Stimulated activated CD4-positive, alpha-beta T cell treated with anti-CD3 and anti-CD28 coated beads, Interleukin-12 subunit alpha, Interleukin-12 subunit beta, amount 100 ng/mL, for 24 hours (primary cell): ENCODE measurements around the gene EPHA7.

Experiments used
- DNase-seq, 2 experiments: peaks; one replicate each; pipeline ENCODE4 v3.0.0-alpha.2; 2020; ENCODE audit warnings: low read depth in 2 of 2

Gene EPHA7

DNA sequence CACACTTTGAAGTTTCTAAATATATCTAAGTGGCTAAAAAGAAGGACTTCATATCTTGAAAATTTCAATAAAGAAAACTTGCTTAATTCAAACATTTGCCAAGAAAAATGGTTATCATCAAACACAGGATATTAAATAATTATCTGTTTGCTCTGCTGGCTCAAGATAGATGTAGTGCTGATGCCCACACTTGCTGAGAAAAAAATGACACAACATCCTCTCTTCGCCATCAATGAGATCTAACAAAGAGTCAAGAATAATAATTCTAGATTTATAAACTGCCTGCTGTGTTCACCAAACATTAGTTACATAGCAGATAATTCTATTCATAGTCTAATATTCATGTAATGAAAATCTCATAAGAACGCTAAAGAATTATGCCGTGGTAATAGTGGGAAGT, 93.6 kb downstream of the EPHA7 start:
- no peak for DNase-seq

DNA sequence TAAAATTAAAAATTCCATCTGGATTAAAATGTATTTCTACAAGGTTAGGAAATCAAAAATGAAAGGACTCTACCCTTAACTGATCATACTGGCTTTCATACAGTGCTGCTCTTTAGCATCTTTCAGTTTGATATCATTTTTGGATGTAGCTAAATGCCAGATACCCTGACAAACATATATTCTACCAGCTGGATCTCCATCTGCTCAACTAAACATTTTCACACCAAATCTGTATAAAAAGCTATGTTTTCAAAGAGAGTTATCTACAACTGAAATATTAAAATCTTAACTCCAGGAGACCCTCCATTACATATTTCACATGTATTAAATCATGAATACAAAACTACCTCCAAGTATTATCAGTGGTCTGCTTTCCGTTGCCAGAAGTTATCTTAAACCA, 95.7 kb downstream of the EPHA7 start:
- DNase-seq: no peak

DNA sequence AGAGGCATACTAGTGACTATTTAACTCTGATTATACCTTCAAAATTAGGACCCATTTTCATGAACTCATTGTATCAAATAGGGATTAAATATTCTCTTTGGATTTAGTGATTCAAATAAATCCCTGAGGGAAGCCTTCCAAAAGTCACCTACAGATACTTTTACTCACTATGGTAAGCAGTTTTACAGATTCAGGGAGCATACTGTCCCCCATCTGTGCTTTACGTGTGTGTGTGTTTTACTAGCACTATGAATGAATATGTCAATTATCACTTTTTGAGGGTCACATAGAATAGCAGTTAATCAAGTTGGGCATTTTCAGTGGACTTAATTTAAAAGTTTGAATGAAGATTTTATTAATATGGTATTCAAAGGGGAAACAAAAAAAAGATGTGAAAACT, 96.7 kb downstream of the EPHA7 start:
- DNase-seq: no peak

DNA sequence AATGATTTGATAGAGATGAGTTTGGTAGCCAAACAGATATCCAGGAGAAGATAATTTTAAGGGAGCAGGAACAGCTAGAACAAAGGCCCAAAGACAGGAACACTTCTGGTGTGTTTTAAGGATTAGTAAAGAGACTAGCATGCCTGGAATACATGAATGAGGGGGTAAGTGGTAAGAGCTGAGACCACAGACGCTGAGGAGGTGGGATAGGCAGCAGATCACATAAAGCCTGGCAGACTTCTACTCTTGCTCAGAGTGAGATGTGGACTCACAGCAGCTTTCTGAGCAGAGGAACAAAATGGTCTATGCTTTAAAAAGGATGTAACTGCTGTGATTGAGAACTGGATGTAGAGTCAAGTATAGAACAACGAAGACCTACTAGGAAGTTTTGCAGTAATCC, 100.1 kb downstream of the EPHA7 start:
- no peak for DNase-seq

GRCh38 chr6:93318121-93318520, 101.2 kb downstream of the EPHA7 start:
- DNase-seq: no peak

- no peak for DNase-seq
Measured at GRCh38 chr6:93317592-93317991, 101.8 kb downstream of the EPHA7 start.

DNA sequence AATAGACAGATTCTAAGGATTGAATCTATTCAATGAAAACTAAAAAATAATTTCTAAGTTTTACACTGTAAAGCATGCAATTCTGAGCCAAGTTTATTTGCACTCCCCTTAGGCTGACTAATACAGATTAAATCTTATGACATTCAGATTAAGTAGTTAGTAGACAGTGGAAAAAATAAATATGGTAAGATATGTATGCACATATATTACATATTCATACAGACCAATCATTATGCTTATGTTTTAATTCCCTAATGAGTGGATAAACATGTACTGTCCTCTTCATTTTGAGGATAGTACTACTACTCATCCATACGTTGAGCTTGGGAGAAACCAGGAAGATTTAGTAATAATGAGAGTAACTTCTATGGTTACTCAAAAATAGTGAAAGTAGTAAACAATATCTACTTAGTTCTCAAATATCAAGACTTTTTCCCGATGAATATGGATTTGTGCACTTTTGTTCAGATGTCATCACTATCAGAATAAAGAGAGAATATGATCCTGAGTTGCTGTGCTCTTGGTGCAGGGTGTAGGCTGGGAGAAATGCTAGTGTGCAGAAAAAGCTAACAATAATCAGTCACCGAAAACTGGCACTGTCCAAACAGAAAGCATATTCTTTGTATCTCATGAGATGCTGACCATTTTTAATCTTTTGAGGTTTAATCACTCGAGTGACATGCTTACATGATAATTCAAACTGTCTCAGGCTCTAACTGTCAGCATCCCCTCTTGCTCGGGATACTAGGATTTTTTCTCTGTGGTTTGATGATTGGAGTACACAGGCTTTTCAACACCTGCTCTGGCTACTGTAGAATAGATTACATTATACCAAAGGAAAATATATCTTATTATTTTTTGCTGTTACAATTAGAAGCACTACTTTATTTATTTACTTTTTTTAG, 111.6 kb downstream of the EPHA7 start:
- DNase-seq: no peak

- no peak for DNase-seq
Measured at GRCh38 chr6:93305088-93305487, 114.3 kb downstream of the EPHA7 start.

DNA sequence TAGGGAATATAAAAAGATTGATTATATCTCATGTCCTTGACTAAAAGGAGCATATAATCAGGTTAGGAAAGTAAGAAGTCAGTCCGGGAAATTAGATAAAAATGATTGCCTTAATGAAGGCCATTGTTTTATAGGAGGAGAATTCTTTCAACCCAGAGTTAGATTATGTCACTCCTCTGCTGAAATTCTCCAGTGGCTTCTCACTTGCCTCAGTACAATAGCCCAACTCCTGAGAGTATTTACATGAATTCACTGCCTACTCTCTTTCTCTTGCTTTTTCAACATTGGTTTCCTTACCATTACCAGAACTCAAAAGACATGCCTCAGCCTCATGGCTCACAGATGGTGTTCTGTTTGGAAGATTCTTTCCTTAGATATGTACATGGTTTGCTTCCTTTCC, 114.9 kb downstream of the EPHA7 start:
- no peak for DNase-seq

GRCh38 chr6:93300661-93301060, 118.7 kb downstream of the EPHA7 start:
- DNase-seq: no peak

DNA sequence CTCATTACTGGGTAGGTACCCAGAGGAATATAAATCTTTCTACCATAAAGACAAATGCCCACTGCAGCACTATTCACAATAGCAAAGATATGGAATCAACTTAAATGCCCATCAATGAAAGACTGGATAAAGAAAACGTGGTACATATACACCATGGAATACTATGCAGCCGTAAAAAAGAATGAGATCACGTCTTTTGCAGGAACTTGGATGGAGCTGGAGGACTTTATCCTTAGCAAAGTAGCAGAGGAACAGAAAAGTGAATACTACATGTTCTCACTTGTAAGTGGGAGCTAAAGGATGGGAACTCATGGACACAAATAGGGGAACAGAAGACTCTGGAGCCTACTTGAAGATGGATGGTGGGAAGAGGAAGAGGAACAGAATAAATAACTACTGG, 119.7 kb downstream of the EPHA7 start:
- no peak for DNase-seq

GRCh38 chr6:93295631-93296030, 123.7 kb downstream of the EPHA7 start:
- DNase-seq: no peak

GRCh38 chr6:93294879-93295278, 124.5 kb downstream of the EPHA7 start:
- DNase-seq: no peak

DNA sequence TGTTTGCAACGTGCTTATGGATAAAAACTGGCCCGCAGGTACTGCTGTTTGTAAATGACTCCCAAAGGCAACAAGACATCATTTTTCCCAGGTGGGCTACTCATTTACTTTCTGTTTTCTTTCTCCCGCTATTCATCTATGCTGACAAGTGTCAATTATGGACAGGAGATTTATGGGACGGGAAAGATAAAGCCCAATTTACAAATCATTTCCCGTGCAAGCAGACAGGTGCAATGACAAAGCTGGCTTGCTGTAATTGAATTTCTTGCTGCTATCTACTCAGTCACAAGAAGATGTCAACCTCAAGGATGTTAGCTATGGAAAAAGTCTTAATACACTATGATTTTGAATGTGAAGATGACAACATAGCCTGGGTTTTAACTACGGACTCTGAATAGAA, 125.5 kb downstream of the EPHA7 start:
- no peak for DNase-seq

DNA sequence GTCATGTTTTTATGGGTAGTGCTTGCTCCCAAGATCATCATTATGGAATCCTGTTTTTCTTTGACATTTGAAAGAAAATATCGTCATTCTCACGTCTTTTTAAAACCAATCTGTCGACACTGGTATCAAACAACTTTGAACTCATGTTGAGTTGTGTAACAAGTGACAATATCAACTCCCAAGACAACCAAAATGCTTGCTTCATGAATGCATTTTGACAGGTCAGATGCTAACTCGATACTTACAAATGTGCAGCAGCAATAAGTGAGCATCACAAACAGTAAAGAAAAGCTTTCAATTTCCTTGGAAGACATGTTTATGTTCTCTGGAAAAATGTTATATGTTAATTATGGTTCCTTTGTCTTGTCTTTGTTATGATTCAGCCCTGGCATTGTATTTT, 125.9 kb downstream of the EPHA7 start:
- no peak for DNase-seq

GRCh38 chr6:93282521-93283031, 136.8 kb downstream of the EPHA7 start:
- DNase-seq: no peak

DNA sequence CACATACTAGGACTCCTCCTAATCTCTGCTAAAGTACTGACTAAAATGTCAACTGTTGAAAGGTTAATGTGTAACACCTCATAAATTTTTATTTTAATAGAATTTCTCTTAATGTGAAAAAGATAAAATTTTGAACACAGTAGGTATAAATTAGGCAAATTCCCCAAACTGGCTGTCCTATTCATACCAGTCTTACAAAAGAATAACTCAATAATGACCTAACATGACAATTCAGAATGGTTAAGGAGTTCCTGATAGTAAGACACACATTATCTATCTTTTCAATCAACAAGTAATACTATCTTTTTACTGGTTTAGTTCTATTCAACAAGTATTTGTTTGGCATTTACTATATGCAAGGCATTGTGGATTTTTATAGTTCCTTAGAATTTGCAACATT, 141.1 kb downstream of the EPHA7 start:
- DNase-seq: no peak

GRCh38 chr6:93272896-93273295, 146.5 kb downstream of the EPHA7 start:
- no peak for DNase-seq

- DNase-seq: no peak
Measured at GRCh38 chr6:93272211-93272610, 147.1 kb downstream of the EPHA7 start.

- DNase-seq: no peak
Measured at GRCh38 chr6:93266116-93266817, 153.1 kb downstream of the EPHA7 start.

DNA sequence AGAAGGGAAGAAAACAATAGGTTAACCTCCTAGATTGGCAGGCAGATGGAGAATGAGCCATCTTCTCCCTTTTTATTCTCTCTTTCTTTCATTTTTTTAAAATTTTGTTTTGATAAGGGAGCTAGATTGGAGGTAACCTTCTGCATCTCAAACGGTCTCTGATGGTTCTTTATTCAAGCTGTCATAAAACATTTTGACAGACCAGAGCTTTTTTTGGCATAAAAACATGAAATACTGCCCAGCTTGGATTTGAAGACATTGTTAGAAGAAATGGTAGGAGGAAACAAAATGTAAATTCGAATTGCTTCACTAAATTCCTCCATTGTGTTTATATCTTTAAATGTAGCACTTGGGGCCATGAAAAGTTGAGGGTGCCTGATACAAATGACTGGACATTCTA, 158.5 kb downstream of the EPHA7 start:
- no peak for DNase-seq

GRCh38 chr6:93259332-93259731, 160.0 kb downstream of the EPHA7 start:
- DNase-seq: no peak

DNA sequence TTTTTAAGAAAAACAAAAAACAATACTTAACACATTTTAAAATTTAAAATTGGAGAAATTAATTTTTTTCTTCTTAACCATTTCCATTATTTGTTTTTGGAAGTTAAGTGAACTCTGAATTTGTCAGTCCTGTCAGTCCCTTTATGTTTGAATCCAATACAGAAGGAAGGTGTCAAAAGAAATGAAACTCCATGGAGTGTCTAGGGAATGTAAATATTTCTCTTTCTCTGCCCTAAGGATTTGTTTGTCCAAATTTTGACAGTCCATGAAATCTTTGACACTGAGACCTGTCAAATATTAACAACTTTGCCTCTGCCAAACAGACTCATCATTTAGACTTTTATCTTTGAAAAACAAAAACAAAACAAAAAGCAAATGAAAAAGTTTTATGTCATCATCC, 166.4 kb downstream of the EPHA7 start:
- no peak for DNase-seq
